ENCODE results near the gene NUDT21.

NUDT21 gene

DNA sequence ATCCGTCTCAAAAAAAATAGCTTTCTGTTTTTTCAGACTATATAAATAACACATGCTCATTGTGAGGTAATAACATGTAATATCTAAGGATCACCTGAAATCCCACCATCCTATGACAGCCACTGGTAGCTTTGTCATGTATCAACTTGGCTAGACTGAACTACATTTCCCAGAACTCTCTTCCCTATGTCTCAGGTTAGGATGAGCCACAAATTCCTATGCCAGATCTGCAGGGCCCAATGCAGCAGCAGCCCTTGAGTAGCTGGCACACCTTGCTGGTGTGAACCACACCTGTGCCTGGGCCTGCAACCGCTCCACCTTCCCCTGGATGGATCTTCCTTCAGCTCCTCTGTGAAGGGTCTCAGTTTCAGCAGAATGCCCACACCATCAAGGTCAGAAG, 28.3 kb upstream of the NUDT21 start:
- Histone ChIP-seq H4K20me1 (ENCODE audit: insufficient read depth, low read length, poor library complexity, severe bottlenecking) (no peaks in the 10 kb centered on the region), H3K4me1 (ENCODE audit: insufficient read depth, low read length, poor library complexity, severe bottlenecking) (peaks cover 12% of the 10 kb centered on the region), H3K36me3 (ENCODE audit: insufficient read depth, low read length) (peaks cover 46% of the 10 kb centered on the region; the same call in 1 of the 2 replicates), H3K79me2 (ENCODE audit: insufficient read depth, low read length) (no peaks in the 10 kb centered on the region), H3K27me3 (ENCODE audit: insufficient read depth, low read length, poor library complexity, severe bottlenecking) (no peaks in the 10 kb centered on the region), H3K9me3 (ENCODE audit: insufficient read depth, low read depth, low read length) (no peaks in the 10 kb centered on the region), H3F3A (ENCODE audit: low read depth) (no peaks in the 10 kb centered on the region), H2AFZ (ENCODE audit: low read length) (no peak overlapping the region), H3K4me3 (ENCODE audit: low read length, poor library complexity, severe bottlenecking) (no peak overlapping the region), H3K9me2 (replicated peaks; ENCODE audit: low read depth, low read length) (no peaks in the 10 kb centered on the region), H3K4me2 (ENCODE audit: low read depth, low read length, poor library complexity, severe bottlenecking) (no peak overlapping the region), H3K9ac (ENCODE audit: low read depth, low read length, poor library complexity, severe bottlenecking) (no peak overlapping the region)
- TF ChIP-seq, protein P1, sequence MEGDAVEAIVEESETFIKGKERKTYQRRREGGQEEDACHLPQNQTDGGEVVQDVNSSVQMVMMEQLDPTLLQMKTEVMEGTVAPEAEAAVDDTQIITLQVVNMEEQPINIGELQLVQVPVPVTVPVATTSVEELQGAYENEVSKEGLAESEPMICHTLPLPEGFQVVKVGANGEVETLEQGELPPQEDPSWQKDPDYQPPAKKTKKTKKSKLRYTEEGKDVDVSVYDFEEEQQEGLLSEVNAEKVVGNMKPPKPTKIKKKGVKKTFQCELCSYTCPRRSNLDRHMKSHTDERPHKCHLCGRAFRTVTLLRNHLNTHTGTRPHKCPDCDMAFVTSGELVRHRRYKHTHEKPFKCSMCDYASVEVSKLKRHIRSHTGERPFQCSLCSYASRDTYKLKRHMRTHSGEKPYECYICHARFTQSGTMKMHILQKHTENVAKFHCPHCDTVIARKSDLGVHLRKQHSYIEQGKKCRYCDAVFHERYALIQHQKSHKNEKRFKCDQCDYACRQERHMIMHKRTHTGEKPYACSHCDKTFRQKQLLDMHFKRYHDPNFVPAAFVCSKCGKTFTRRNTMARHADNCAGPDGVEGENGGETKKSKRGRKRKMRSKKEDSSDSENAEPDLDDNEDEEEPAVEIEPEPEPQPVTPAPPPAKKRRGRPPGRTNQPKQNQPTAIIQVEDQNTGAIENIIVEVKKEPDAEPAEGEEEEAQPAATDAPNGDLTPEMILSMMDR (conservative IDR thresholded peaks at IDR 0.05; ENCODE audit: low read length) = no peak
- no peak for TF ChIP-seq EZH2phosphoT487 (IDR thresholded peaks at IDR 0.05; ENCODE audit: borderline replicate concordance)

DNA sequence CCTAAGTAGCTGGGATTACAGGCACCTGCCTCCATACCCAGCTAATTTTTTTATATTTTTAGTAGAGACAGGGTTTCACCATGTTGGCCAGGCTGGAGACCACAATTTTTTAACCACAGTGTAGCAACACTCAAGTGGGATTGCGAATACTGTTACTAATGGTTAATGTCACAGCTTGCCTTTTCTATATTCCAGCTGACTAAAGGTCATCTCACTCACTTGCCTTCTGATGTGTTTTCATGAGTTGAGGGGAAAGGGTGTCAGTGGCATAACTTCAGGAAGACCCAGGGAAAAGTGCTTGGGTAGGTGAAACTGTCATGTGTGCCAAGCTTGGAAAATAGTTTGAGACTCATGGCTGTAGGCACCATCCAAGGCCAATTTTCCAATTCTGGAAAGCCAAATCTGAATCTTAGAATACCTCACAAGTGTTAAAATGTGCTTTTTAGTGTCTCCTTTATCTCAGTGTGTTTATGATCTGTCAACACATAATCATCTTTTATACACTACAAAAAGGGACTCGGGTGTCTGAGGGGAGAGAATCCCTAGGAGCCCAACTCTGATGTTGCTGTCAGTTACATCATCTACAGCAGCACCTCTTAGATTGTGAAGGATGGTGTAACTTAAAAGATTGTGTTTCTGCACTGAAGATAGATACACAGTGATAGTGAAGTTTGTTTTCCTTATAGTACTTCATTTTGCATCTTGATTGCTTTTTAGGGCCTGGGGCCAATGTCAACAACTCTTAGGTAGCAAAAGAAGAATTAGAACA, 27.3 kb upstream of the NUDT21 start:
- no peaks in the 10 kb centered on the region for H3K9me2 ChIP-seq (replicated peaks; ENCODE audit: low read depth, low read length)
- H3F3A ChIP-seq (ENCODE audit: low read depth) = no peaks in the 10 kb centered on the region
- no peaks in the 10 kb centered on the region for H3K79me2 ChIP-seq (ENCODE audit: insufficient read depth, low read length)
- no peak overlapping the region for H2AFZ ChIP-seq (ENCODE audit: low read length)
- H4K20me1 ChIP-seq (ENCODE audit: insufficient read depth, low read length, poor library complexity, severe bottlenecking) = no peaks in the 10 kb centered on the region
- TF ChIP-seq, protein P1 (conservative IDR thresholded peaks at IDR 0.05; ENCODE audit: low read length) = no peak
- TF ChIP-seq EZH2phosphoT487 (IDR thresholded peaks at IDR 0.05; ENCODE audit: borderline replicate concordance) = no peak
- H3K4me2 ChIP-seq (ENCODE audit: low read depth, low read length, poor library complexity, severe bottlenecking) = no peak overlapping the region
- no peaks in the 10 kb centered on the region for H3K27me3 ChIP-seq (ENCODE audit: insufficient read depth, low read length, poor library complexity, severe bottlenecking)
- H3K4me1 ChIP-seq (ENCODE audit: insufficient read depth, low read length, poor library complexity, severe bottlenecking) = peaks cover 12% of the 10 kb centered on the region
- H3K36me3 ChIP-seq (ENCODE audit: insufficient read depth, low read length) = peaks cover 44% of the 10 kb centered on the region; the same call in 1 of the 2 replicates
- no peak overlapping the region for H3K4me3 ChIP-seq (ENCODE audit: low read length, poor library complexity, severe bottlenecking)
- H3K9me3 ChIP-seq (ENCODE audit: insufficient read depth, low read depth, low read length) = no peaks in the 10 kb centered on the region
- H3K9ac ChIP-seq (ENCODE audit: low read depth, low read length, poor library complexity, severe bottlenecking) = no peak overlapping the region

DNA sequence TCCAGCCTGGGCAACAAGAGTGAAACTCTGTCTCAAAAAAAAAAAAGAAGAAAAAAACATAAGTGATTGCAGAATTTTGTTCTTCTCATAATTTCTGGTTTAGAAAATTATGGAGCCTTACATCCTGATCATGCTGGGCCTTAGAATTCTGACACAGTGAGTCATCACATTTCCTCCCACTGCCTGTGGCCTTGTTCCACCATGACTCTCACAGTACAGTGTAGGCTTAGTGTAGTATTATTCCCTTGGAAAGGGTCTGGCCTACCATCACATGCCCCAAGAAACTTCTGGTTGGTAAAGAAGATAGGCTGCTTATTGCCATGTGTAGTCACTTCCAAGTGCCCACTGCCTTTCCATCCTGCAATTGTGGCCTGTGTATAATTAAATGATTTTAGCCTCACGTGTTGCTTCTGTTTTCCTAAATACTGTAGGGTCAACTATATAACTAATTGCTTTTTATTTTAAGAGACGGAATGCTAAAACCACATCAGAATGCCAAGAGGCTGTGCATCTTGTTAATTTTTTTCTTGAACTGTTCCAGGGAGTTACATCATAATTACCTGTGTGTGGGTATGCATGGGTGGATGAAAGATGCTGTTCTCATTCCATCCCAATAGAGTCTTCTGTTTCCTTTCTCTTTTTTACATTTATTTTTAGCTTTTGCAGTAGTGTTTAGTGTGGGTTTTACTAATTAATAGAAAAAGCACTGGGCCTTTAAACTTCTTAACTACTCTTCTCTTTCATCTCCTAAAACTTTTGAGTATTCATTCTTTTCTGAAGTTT, 26.2 kb upstream of the NUDT21 start:
- Histone ChIP-seq H3K4me1 (ENCODE audit: insufficient read depth, low read length, poor library complexity, severe bottlenecking) (peaks cover 5% of the 10 kb centered on the region), H2AFZ (ENCODE audit: low read length) (no peak overlapping the region), H3K36me3 (ENCODE audit: insufficient read depth, low read length) (peaks cover 54% of the 10 kb centered on the region; the same call in 1 of the 2 replicates), H3K9ac (ENCODE audit: low read depth, low read length, poor library complexity, severe bottlenecking) (no peak overlapping the region), H3K4me3 (ENCODE audit: low read length, poor library complexity, severe bottlenecking) (no peak overlapping the region), H3F3A (ENCODE audit: low read depth) (no peaks in the 10 kb centered on the region), H3K27me3 (ENCODE audit: insufficient read depth, low read length, poor library complexity, severe bottlenecking) (no peaks in the 10 kb centered on the region), H3K79me2 (ENCODE audit: insufficient read depth, low read length) (no peaks in the 10 kb centered on the region), H3K9me2 (replicated peaks; ENCODE audit: low read depth, low read length) (no peaks in the 10 kb centered on the region), H4K20me1 (ENCODE audit: insufficient read depth, low read length, poor library complexity, severe bottlenecking) (no peaks in the 10 kb centered on the region), H3K9me3 (ENCODE audit: insufficient read depth, low read depth, low read length) (no peaks in the 10 kb centered on the region), H3K4me2 (ENCODE audit: low read depth, low read length, poor library complexity, severe bottlenecking) (no peak overlapping the region)
- TF ChIP-seq, protein P1 (conservative IDR thresholded peaks at IDR 0.05; ENCODE audit: low read length) = no peak
- TF ChIP-seq EZH2phosphoT487 (IDR thresholded peaks at IDR 0.05; ENCODE audit: borderline replicate concordance) = no peak

Measured in Loucy (cell line).